Measurements from ENCODE around the gene NOL3. TPM values are rescaled to one million over a fixed set of nuclear protein-coding genes. Genes with fewer than 3 reads are reported as not detected.

The NOL3 gene
- total and polyA plus RNA-seq, 2 of the 13 experiments (the other 11 are each of a cell fraction or from before 2014, with no cell fraction given): 5.7 to 20.5 TPM

DNA sequence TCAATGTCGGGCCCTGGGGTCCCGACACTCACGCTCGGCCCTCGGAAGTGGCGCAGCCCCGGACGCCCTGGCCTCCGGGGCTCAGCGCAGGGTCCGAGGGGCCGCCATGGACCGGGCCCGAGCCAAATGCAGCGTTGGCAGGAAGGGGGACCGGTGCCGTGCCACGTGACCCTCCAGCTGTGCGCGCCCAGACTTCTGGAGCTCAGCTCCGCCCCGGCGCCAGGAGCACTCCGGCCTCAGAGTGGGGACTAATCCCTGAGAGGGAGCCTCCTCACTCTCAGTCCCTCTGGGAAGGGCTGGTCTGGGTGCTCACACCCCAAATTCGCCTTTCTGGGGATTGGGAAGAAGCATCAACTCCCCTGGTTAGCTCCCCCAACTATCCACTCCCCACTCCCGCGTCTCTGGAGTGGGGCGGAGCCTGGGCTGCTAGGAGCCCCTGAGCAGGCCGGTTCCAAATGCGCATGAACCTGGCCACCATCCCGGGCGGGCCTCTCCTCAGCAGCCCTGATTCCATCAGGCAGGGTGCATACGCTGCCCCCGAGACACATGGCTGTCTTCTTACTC lies 19.4 kb upstream of the NOL3 start, which contains the start of gene B3GNT9:
Gene B3GNT9, minus strand, starts transcription at position 166 of the 564 bp plus-strand sequence. CDS start 513 bp downstream, outside the sequence.
- no peaks in the 10 kb centered on the region; a peak in 1 of 5 replicates for H3K27me3 ChIP-seq (ENCODE audit: control insufficient read depth in 1 of 2, insufficient read depth in 2 of 2, low read length in 2 of 2)
- BruUV-seq (replicated peaks): no TSS peak
- no peaks in the 10 kb centered on the region for H3K9me3 ChIP-seq (ENCODE audit: low read length)
- FAIRE-seq: peak; percentile 52
- 3% methylated on average over 13 of the region's 34 CpGs for WGBS (ENCODE audit: low lambda C conversion rate)
- H3K79me2 ChIP-seq (ENCODE audit: insufficient read depth, low read length): no peaks in the 10 kb centered on the region
- peaks cover 21% of the 10 kb centered on the region for H3K4me1 ChIP-seq (ENCODE audit: insufficient read depth, low read length)
- H3K27ac ChIP-seq (ENCODE audit: extremely low read length, insufficient read depth, low read length): peak within 1 kb of the TSS; percentile 1
- ChIA-PET CTCF (ENCODE audit: low intra/inter-chr PET ratio, low total read pairs) (no interaction called here), POLR2A (interaction anchor here (0.9 to 4.1 kb wide), 15 partner anchors 9 to 246 kb away, joined by 3 to 31 read pairs (median 6); partner anchors contain the start of genes CBFB, FBXL8, NOL3 and PHAF1)
- peak; percentile 56 for DNase-seq (ENCODE audit: low spot score)
- in situ Hi-C loops (cut with HindIII; ENCODE audit: extremely low pct_ligation_motif_present, low pct_unique_long_range_greater_than_20kb): no loop called here
- H2AFZ ChIP-seq (ENCODE audit: low read length): no peak within 1 kb of the TSS
- ATAC-seq: peak; percentile 69
- peaks cover 9% of the 10 kb centered on the region; the same call in 1 of the 2 replicates for H4K20me1 ChIP-seq (ENCODE audit: insufficient read depth, low read length)
- peak within 1 kb of the TSS; percentile 64 to 77 (median 73) for H3K4me3 ChIP-seq (replicated peaks in 1 of 3; ENCODE audit: insufficient read depth in 1 of 3, low read depth in 2 of 3, low read length in 3 of 3)
- intact Hi-C loops (cut with micrococcal nuclease; ENCODE audit: unreplicated experiment): loop anchor here (10.0 kb wide), 1 partner anchor 256 kb away; no protein-coding TSS in a partner anchor
- peak within 1 kb of the TSS; percentile 96 for H3K4me2 ChIP-seq (ENCODE audit: low read depth, low read length)
- peaks cover 17 to 32% of the 10 kb centered on the region in 2 experiments; a peak in 4 of 5 replicates for H3K36me3 ChIP-seq (replicated peaks in 1 of 2; ENCODE audit: control insufficient read depth in 1 of 2, insufficient read depth in 2 of 2, low read length in 2 of 2)
- peak within 1 kb of the TSS; percentile 63 for H3K9ac ChIP-seq (ENCODE audit: insufficient read depth, low read depth, low read length)
- TF ChIP-seq FOXM1 (CRISPR knock-in tag; IDR thresholded peaks at IDR 0.05): 0 out of 2 replicates have a peak, but pooled peaks have one; percentile 49
- TF ChIP-seq PAX8 (CRISPR knock-in tag; IDR thresholded peaks at IDR 0.05; ENCODE audit: borderline replicate concordance): no peak
- TF ChIP-seq PPARG (CRISPR knock-in tag; conservative IDR thresholded peaks at IDR 0.05): no peak
- TF ChIP-seq TOPORS (CRISPR knock-in tag; IDR thresholded peaks at IDR 0.05): 0 out of 2 replicates have a peak, but pooled peaks have one; percentile 59
- TF ChIP-seq GTF2F1 (IDR thresholded peaks at IDR 0.05; ENCODE audit: low read length): no peak
- no peak for TF ChIP-seq ZNF234 (CRISPR knock-in tag; conservative IDR thresholded peaks at IDR 0.05)
- TF ChIP-seq ZNF326 (CRISPR knock-in tag; IDR thresholded peaks at IDR 0.05; ENCODE audit: borderline replicate concordance): no peak
- peak; percentile 73 for TF ChIP-seq KAT8 (CRISPR knock-in tag; IDR thresholded peaks at IDR 0.05)
- TF ChIP-seq ZNF878 (CRISPR knock-in tag; IDR thresholded peaks at IDR 0.05): no peak
- TF ChIP-seq NPAS2 (CRISPR knock-in tag; IDR thresholded peaks at IDR 0.05; ENCODE audit: borderline replicate concordance): no peak
- no peak for TF ChIP-seq ZFP37 (CRISPR knock-in tag; IDR thresholded peaks at IDR 0.05; ENCODE audit: borderline replicate concordance)
- peak; percentile 5; the same call in 1 of the 2 replicates for TF ChIP-seq FOXO1 (CRISPR knock-in tag; IDR thresholded peaks at IDR 0.05)
- no peak for TF ChIP-seq SRSF4 (IDR thresholded peaks at IDR 0.05; ENCODE audit: low read depth, low read length, poor library complexity, severe bottlenecking)
- no peak for TF ChIP-seq ZNF253 (CRISPR knock-in tag; IDR thresholded peaks at IDR 0.05; ENCODE audit: borderline replicate concordance)
- TF ChIP-seq, protein P1, sequence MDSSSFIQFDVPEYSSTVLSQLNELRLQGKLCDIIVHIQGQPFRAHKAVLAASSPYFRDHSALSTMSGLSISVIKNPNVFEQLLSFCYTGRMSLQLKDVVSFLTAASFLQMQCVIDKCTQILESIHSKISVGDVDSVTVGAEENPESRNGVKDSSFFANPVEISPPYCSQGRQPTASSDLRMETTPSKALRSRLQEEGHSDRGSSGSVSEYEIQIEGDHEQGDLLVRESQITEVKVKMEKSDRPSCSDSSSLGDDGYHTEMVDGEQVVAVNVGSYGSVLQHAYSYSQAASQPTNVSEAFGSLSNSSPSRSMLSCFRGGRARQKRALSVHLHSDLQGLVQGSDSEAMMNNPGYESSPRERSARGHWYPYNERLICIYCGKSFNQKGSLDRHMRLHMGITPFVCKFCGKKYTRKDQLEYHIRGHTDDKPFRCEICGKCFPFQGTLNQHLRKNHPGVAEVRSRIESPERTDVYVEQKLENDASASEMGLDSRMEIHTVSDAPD (CRISPR knock-in tag; IDR thresholded peaks at IDR 0.05): peak; percentile 39; the same call in 1 of the 2 replicates
- TF ChIP-seq NR2C2 (CRISPR knock-in tag; IDR thresholded peaks at IDR 0.05; ENCODE audit: borderline replicate concordance): no peak; the same call in 1 of the 2 replicates
- TF ChIP-seq NBN (conservative IDR thresholded peaks at IDR 0.05): no peak
- 0 out of 2 replicates have a peak, but pooled peaks have one; percentile 55 for TF ChIP-seq ISL2 (CRISPR knock-in tag; IDR thresholded peaks at IDR 0.05)
- TF ChIP-seq NFE2L1 (CRISPR knock-in tag; IDR thresholded peaks at IDR 0.05; ENCODE audit: borderline replicate concordance): peak; percentile 90
- peak; percentile 43; the same call in 1 of the 2 replicates for TF ChIP-seq ZNF362 (CRISPR knock-in tag; IDR thresholded peaks at IDR 0.05; ENCODE audit: borderline replicate concordance)
- no peak for TF ChIP-seq ZNF451 (CRISPR knock-in tag; IDR thresholded peaks at IDR 0.05)
- no peak for TF ChIP-seq MIXL1 (CRISPR knock-in tag; IDR thresholded peaks at IDR 0.05)
- no peak for TF ChIP-seq JUN (CRISPR knock-in tag; IDR thresholded peaks at IDR 0.05)
